ENCODE data around the gene OR10V1. TPM values are rescaled to one million over a fixed set of nuclear protein-coding genes. Genes with fewer than 3 reads are reported as not detected.

OR10V1 gene
- total RNA-seq, 1 donor from 2014 or later = not detected

DNA sequence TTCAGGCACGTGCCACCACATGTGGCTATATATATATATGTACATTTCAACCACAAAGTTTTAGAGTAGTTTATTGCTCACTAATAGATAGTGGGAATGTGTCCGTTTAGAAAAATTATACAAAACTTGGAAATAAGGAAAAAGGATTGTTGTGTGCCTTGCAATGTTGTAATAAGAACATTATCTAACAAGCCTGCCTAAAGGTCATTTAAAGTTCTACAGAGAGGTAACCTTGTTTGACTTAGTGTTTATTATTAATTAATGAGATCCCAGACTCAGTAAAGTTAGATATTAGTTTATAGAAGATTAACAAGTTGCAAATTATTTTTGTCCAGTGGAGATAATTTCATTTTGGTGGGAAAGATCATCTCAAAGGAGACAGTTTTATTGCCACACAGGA lies 39.4 kb downstream of the OR10V1 start:
- no peak overlapping the region for H3K27ac Mint-ChIP-seq (ENCODE audit: unreplicated experiment)
- no peaks in the 10 kb centered on the region for H3K36me3 Mint-ChIP-seq (ENCODE audit: unreplicated experiment)
- TF ChIP-seq CTCF (IDR thresholded peaks at IDR 0.05) = no peak
- no peak for DNase-seq (ENCODE audit: extremely low spot score, unreplicated experiment)
- H3K27me3 Mint-ChIP-seq (ENCODE audit: unreplicated experiment) = peaks cover 4% of the 10 kb centered on the region
- peaks cover 3% of the 10 kb centered on the region for H3K9me3 Mint-ChIP-seq (ENCODE audit: unreplicated experiment)
- no peak overlapping the region for H3K4me3 Mint-ChIP-seq (ENCODE audit: unreplicated experiment)
- peaks cover 7% of the 10 kb centered on the region for H3K4me1 Mint-ChIP-seq (ENCODE audit: unreplicated experiment)

DNA sequence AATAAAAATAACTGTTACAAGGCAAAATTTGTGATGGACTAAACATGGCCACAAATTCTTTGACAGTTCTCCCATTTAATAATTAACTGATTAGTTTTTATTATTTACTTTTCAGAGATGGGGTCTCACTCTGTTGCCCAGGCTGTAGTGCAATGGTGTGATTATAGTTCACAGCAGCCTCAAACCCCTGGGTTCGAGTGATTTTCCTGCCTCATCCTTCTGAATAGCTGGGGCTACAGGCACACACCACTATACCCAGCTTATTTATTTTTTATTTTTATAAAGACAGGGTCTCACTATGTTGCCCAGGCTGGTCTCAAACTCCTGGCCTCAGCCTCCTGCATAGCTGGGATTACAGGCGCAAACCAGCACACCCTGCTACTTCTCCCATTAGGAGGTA lies 40.4 kb downstream of the OR10V1 start:
- Mint-ChIP-seq H3K36me3 (ENCODE audit: unreplicated experiment) (no peaks in the 10 kb centered on the region), H3K4me1 (ENCODE audit: unreplicated experiment) (peaks cover 7% of the 10 kb centered on the region), H3K9me3 (ENCODE audit: unreplicated experiment) (peaks cover 1% of the 10 kb centered on the region), H3K27ac (ENCODE audit: unreplicated experiment) (no peak overlapping the region), H3K4me3 (ENCODE audit: unreplicated experiment) (no peak overlapping the region), H3K27me3 (ENCODE audit: unreplicated experiment) (peaks cover 4% of the 10 kb centered on the region)
- no peak for DNase-seq (ENCODE audit: extremely low spot score, unreplicated experiment)
- TF ChIP-seq CTCF (IDR thresholded peaks at IDR 0.05) = no peak

GRCh38 chr11:59671471-59671870 lies 42.2 kb downstream of the OR10V1 start:
- no peak overlapping the region for H3K27ac Mint-ChIP-seq (ENCODE audit: unreplicated experiment)
- H3K4me3 Mint-ChIP-seq (ENCODE audit: unreplicated experiment) = no peak overlapping the region
- no peak for TF ChIP-seq CTCF (IDR thresholded peaks at IDR 0.05)

GRCh38 chr11:59669611-59670009 lies 44.0 kb downstream of the OR10V1 start:
- H3K27me3 Mint-ChIP-seq (ENCODE audit: unreplicated experiment) = peaks cover 4% of the 10 kb centered on the region
- no peak for TF ChIP-seq CTCF (IDR thresholded peaks at IDR 0.05)
- H3K9me3 Mint-ChIP-seq (ENCODE audit: unreplicated experiment) = no peaks in the 10 kb centered on the region
- H3K4me3 Mint-ChIP-seq (ENCODE audit: unreplicated experiment) = peak overlapping the region; percentile 91
- DNase-seq (ENCODE audit: extremely low spot score, unreplicated experiment) = no peak
- peaks cover 21% of the 10 kb centered on the region for H3K36me3 Mint-ChIP-seq (ENCODE audit: unreplicated experiment)
- H3K27ac Mint-ChIP-seq (ENCODE audit: unreplicated experiment) = peak overlapping the region; percentile 100
- peaks cover 27% of the 10 kb centered on the region for H3K4me1 Mint-ChIP-seq (ENCODE audit: unreplicated experiment)

More at GRCh38 chr11:59671471-59671870, 42.2 kb downstream of the OR10V1 start:
- peaks cover 4% of the 10 kb centered on the region for H3K27me3 Mint-ChIP-seq (ENCODE audit: unreplicated experiment)
- H3K9me3 Mint-ChIP-seq (ENCODE audit: unreplicated experiment) = no peaks in the 10 kb centered on the region
- peaks cover 24% of the 10 kb centered on the region for H3K4me1 Mint-ChIP-seq (ENCODE audit: unreplicated experiment)
- peaks cover 8% of the 10 kb centered on the region for H3K36me3 Mint-ChIP-seq (ENCODE audit: unreplicated experiment)
- DNase-seq (ENCODE audit: extremely low spot score, unreplicated experiment) = no peak

GRCh38 chr11:59668950-59669610 lies 44.6 kb downstream of the OR10V1 start, which contains the start of gene PATL1:
PATL1 (minus strand) TSS chr11:59669037; CDS start chr11:59668895, 142 bp downstream.
- peak; percentile 100 for DNase-seq (ENCODE audit: extremely low spot score, unreplicated experiment)
- peaks cover under 1% of the 10 kb centered on the region for H3K27me3 Mint-ChIP-seq (ENCODE audit: unreplicated experiment)
- H3K4me1 Mint-ChIP-seq (ENCODE audit: unreplicated experiment) = peaks cover 28% of the 10 kb centered on the region
- TF ChIP-seq CTCF (IDR thresholded peaks at IDR 0.05) = no peak
- peak within 1 kb of the TSS; percentile 91 for H3K4me3 Mint-ChIP-seq (ENCODE audit: unreplicated experiment)
- H3K27ac Mint-ChIP-seq (ENCODE audit: unreplicated experiment) = peak within 1 kb of the TSS; percentile 100
- peaks cover 24% of the 10 kb centered on the region for H3K36me3 Mint-ChIP-seq (ENCODE audit: unreplicated experiment)
- H3K9me3 Mint-ChIP-seq (ENCODE audit: unreplicated experiment) = no peaks in the 10 kb centered on the region
